ENCODE data around the gene WDR93.

DNA sequence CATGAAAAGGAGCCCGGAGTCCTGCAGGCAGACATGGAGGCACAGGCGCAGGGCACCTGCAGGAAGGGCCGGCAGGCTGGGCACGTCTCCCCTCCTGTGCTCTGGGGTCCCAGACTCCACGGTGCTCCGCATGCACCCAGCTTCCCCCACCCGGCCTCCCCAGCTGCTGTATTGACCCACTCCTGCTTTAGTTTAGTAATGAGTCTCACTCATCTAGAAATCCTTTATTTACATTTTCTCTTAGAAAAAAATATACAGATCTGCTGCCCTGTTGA is 94.0 kb downstream of the WDR93 start:
- TF ChIP-seq, protein P1, sequence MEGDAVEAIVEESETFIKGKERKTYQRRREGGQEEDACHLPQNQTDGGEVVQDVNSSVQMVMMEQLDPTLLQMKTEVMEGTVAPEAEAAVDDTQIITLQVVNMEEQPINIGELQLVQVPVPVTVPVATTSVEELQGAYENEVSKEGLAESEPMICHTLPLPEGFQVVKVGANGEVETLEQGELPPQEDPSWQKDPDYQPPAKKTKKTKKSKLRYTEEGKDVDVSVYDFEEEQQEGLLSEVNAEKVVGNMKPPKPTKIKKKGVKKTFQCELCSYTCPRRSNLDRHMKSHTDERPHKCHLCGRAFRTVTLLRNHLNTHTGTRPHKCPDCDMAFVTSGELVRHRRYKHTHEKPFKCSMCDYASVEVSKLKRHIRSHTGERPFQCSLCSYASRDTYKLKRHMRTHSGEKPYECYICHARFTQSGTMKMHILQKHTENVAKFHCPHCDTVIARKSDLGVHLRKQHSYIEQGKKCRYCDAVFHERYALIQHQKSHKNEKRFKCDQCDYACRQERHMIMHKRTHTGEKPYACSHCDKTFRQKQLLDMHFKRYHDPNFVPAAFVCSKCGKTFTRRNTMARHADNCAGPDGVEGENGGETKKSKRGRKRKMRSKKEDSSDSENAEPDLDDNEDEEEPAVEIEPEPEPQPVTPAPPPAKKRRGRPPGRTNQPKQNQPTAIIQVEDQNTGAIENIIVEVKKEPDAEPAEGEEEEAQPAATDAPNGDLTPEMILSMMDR (IDR thresholded peaks at IDR 0.05): no peak
- TF ChIP-seq POLR2A (IDR thresholded peaks at IDR 0.05): no peak
